Aorta (tissue), 5 donors: ENCODE data around the gene LTBP2. TPM values are rescaled to one million over a fixed set of nuclear protein-coding genes. Genes with fewer than 3 reads are reported as not detected.

Experiments used
- ATAC-seq: fragments of 200-7000 bp; cut with Tn5 transposase; one replicate; pipeline ENCODE4 v1.9.1; 2022; ENCODE audit warnings: moderate library complexity; ENCODE audit not compliant: low FRiP score
- DNase-seq, 2 donors: peaks; one replicate each; pipeline ENCODE4 v3.0.0-alpha.2; 2020
- H3K27ac ChIP-seq, 2 donors: one replicate each; pipeline ENCODE4 v1.5.1; 2013; ENCODE audit warnings: low read length in 2 of 2, mild to moderate bottlenecking in 2 of 2, moderate library complexity in 2 of 2, control low read depth in 1 of 2, inconsistent platforms in 1 of 2, low read depth in 1 of 2
- H3K27me3 ChIP-seq, 2 donors: one replicate each; pipeline ENCODE4 v1.6.1; 2013; ENCODE audit warnings: control low read depth in 1 of 2, low read length in 1 of 2, mild to moderate bottlenecking in 1 of 2, moderate library complexity in 1 of 2; ENCODE audit not compliant: insufficient read depth in 2 of 2, control insufficient read depth in 1 of 2
- H3K36me3 ChIP-seq, 2 donors: one replicate each; pipeline ENCODE4 v1.6.1; 2013; ENCODE audit warnings: control low read depth in 1 of 2, low read length in 1 of 2, mild to moderate bottlenecking in 1 of 2; ENCODE audit not compliant: insufficient read depth in 2 of 2, control insufficient read depth in 1 of 2
- H3K4me1 ChIP-seq, 2 donors: one replicate each; pipeline ENCODE4 v1.6.1; 2013; ENCODE audit warnings: low read length in 2 of 2, control low read depth in 1 of 2, mild to moderate bottlenecking in 1 of 2, moderate library complexity in 1 of 2; ENCODE audit not compliant: insufficient read depth in 2 of 2, control insufficient read depth in 1 of 2
- H3K4me3 ChIP-seq, 2 donors: one replicate each; pipeline ENCODE4 v1.5.1; 2013; ENCODE audit warnings: low read length in 2 of 2, control low read depth in 1 of 2, mild to moderate bottlenecking in 1 of 2
- H3K9me3 ChIP-seq: one replicate; pipeline ENCODE4 v1.6.1; 2013; ENCODE audit warnings: mild to moderate bottlenecking, low read length; ENCODE audit not compliant: control insufficient read depth
- whole genome bisulfite sequencing, 2 donors: extraction: QIAGEN DNeasy Blood & Tissue Kit; methylation state at CpG; one replicate each; pipeline ENCODE4 v1.1.7; 2013; 5-methylcytosine and 5-hydroxymethylcytosine counted together
- intact Hi-C, 2 donors: fragments of 100-400 bp; cut with DNase I; formaldehyde crosslinking; loops; one replicate each; pipeline versions ENCODE4 v1.14.2 to v1.15.0; 2022
- polyA plus RNA-seq, 2 donors: library from polyadenylated mRNA; stranded (reverse); fragments of 200-250 nt; gene quantifications; one replicate each; pipeline ENCODE4 v1.2.3, GENCODE V29; 2013
- total RNA-seq, 2 donors: library from RNA; stranded (reverse); fragmentation: NEBNext Ultra II Directional; extraction: Animal tissue kit (Norgen Biotek cat#: 25700); gene quantifications; one replicate each; pipeline ENCODE4 v1.2.1, GENCODE V29; 2021
- donor health status: healthy with polysubstance abuse.
- donor health status: Bipolar disorder and iron deficiency.
- donor health status: DM: no; HTN: no; CAD: no.
- donor health status: DM: no; HTN: no; CAD: no.
- donor health status: DM: yes; HTN: yes; CAD: no.

Gene LTBP2
- total and polyA plus RNA-seq, 4 donors = 40.4 to 363 (median 228) TPM

- Histone ChIP-seq H3K4me3 (no peak overlapping the region), H3K27ac (no peak overlapping the region), H3K27me3 (no peaks in the 10 kb centered on the region), H3K36me3 (peaks cover 2 to 11% of the 10 kb centered on the region in 2 donors), H3K4me1 (peaks cover 0 to 2% of the 10 kb centered on the region in 2 donors), H3K9me3 (no peaks in the 10 kb centered on the region)
- ATAC-seq (no peak), DNase-seq (no peak)
- WGBS, 2 donors = 93 to 96% methylated on average over 2 of the region's 2 CpGs
- intact Hi-C loops = no loop called here
Observed at GRCh38 chr14:74478996-74479635, 132.9 kb downstream of the LTBP2 start.

DNA sequence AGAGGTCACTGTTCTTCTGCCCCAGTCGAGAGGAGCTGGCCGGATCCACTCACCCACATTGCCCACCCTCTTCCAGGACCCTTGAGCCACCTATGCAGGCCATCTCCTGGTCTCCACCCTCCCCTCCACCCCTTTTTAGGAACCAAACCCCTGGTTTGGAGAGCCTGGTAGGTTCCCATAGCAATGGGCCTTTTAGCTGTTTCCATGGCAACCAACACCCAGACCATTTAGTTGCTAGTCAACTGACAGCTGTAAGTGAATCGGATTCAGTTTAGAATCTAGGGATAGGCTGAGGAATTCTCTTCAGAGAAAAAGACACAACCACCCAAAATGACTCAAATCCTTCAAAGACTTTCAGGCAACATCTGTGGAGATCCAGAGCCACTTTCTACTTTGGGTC, 135.4 kb downstream of the LTBP2 start:
- H3K4me3 ChIP-seq = no peak overlapping the region
- no peaks in the 10 kb centered on the region for H3K9me3 ChIP-seq
- intact Hi-C loops = no loop called here
- peaks cover 2 to 8% of the 10 kb centered on the region in 2 donors for H3K36me3 ChIP-seq
- H3K27me3 ChIP-seq = no peaks in the 10 kb centered on the region
- H3K4me1 ChIP-seq = peaks cover 0 to 2% of the 10 kb centered on the region in 2 donors
- no peak for DNase-seq
- ATAC-seq = no peak
- WGBS, 2 donors = 90 to 96% methylated on average over 3 of the region's 3 CpGs
- peak overlapping the region in 1 of 2 donors; percentile 75 for H3K27ac ChIP-seq

- Histone ChIP-seq H3K27ac (peak overlapping the region in 1 of 2 donors; percentile 75), H3K9me3 (no peaks in the 10 kb centered on the region), H3K4me3 (no peak overlapping the region), H3K4me1 (peaks cover 0 to 2% of the 10 kb centered on the region in 2 donors), H3K36me3 (peaks cover 2 to 8% of the 10 kb centered on the region in 2 donors), H3K27me3 (no peaks in the 10 kb centered on the region)
- ATAC-seq (peak; percentile 24), DNase-seq (no peak)
- 21 to 28% methylated on average over 4 of the region's 4 CpGs for WGBS, 2 donors
- intact Hi-C loops = no loop called here
Observed at GRCh38 chr14:74476107-74476506, 135.9 kb downstream of the LTBP2 start.

GRCh38 chr14:74475678-74476077, 136.4 kb downstream of the LTBP2 start:
- WGBS, 2 donors = 27 to 36% methylated on average over 3 of the region's 3 CpGs
- Histone ChIP-seq H3K27me3 (no peaks in the 10 kb centered on the region), H3K9me3 (no peaks in the 10 kb centered on the region), H3K4me1 (peaks cover 0 to 2% of the 10 kb centered on the region in 2 donors), H3K27ac (peak overlapping the region in 1 of 2 donors; percentile 14), H3K4me3 (no peak overlapping the region), H3K36me3 (peaks cover 2 to 8% of the 10 kb centered on the region in 2 donors)
- intact Hi-C loops = no loop called here
- ATAC-seq = no peak
- DNase-seq = no peak

GRCh38 chr14:74474376-74474775, 137.7 kb downstream of the LTBP2 start:
- Histone ChIP-seq H3K9me3 (no peaks in the 10 kb centered on the region), H3K36me3 (peaks cover 0 to 6% of the 10 kb centered on the region in 2 donors), H3K27ac (no peak overlapping the region), H3K4me3 (no peak overlapping the region), H3K27me3 (no peaks in the 10 kb centered on the region), H3K4me1 (peaks cover 2 to 5% of the 10 kb centered on the region in 2 donors)
- 73 to 83% methylated on average over 2 of the region's 2 CpGs for WGBS, 2 donors
- no peak for DNase-seq
- no peak for ATAC-seq
- intact Hi-C loops = no loop called here

GRCh38 chr14:74472601-74473000, 139.4 kb downstream of the LTBP2 start:
- Histone ChIP-seq H3K27ac (no peak overlapping the region), H3K27me3 (no peaks in the 10 kb centered on the region), H3K4me1 (peaks cover 2 to 5% of the 10 kb centered on the region in 2 donors), H3K4me3 (no peak overlapping the region), H3K36me3 (peaks cover 0 to 4% of the 10 kb centered on the region in 2 donors), H3K9me3 (no peaks in the 10 kb centered on the region)
- 93% methylated on average over 2 of the region's 2 CpGs for WGBS, 2 donors
- DNase-seq = no peak
- intact Hi-C loops = no loop called here
- ATAC-seq = no peak

DNA sequence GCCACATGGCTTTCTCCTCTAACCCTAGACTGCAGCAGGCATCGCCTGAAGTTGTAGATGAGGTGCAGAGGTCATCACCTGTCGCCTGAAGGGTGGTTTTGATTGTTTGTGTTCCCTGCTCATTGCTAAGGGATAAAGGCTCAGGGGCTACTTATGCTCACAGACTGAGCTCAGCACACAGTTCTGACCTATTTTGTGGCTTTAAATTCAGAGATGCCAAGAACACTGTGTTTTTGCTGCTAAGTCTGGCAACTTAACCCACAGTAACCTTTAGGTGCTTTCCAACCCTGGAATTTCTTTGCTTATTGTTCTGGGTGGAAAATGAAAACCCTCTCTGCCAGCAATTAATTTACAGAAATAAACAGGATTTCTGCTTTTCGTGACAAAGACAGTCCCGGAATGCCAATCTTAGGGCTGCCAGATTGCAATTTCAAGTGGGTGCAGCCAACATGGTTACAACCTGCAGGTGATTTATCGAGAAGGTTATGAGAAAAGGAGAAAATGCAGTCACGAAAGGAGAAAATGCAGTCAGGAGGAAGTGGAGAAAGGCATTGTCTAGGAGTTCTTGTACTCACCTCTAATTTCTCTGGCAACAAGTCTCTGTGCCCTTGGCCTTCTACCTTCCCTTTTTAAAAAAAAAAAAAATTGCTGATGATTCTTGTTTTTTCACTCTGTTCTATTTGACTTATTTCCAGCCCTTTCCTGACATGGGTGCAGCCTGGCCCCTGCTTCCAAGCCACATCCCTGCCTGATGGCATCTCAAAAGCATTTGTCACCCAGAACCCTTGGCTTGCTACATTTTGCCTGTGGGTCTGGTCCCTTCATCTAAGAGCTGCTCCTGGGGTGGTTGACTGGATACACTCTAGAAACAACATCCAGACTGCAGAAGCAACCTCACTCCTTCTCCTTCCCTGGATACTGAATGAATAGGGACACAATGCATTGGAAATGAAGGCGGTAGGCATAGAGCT, 142.2 kb downstream of the LTBP2 start:
- peak overlapping the region in 1 of 2 donors; percentile 39 for H3K27ac ChIP-seq
- intact Hi-C loops = no loop called here
- no peaks in the 10 kb centered on the region for H3K27me3 ChIP-seq
- DNase-seq (no peak), ATAC-seq (no peak)
- H3K4me1 ChIP-seq = peaks cover 0 to 5% of the 10 kb centered on the region in 2 donors
- no peak overlapping the region for H3K4me3 ChIP-seq
- no peaks in the 10 kb centered on the region for H3K36me3 ChIP-seq
- no peaks in the 10 kb centered on the region for H3K9me3 ChIP-seq
- 36 to 37% methylated on average over 7 of the region's 7 CpGs for WGBS, 2 donors

DNA sequence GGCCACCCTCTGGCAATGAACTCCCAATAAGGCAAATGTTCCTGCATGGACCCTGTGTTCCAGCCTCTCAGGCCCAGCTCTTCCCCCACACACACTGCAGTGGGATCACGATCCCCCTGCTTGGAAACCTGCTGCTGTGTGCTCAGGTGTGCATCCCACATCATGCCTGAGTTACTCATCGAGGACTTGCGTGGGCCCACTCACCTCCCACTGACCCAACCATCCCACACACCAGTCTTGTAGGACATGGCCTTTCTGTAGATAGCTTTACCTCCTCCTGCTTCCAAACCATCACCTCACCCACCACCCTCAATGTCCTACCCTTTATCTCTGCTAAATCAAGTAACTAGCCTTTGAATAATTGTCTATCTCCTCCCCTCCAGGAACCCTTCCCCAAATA, 143.5 kb downstream of the LTBP2 start:
- DNase-seq (no peak), ATAC-seq (no peak)
- H3K9me3 ChIP-seq = no peaks in the 10 kb centered on the region
- no peak overlapping the region for H3K27ac ChIP-seq
- H3K36me3 ChIP-seq = no peaks in the 10 kb centered on the region
- intact Hi-C loops = no loop called here
- no peak overlapping the region for H3K4me3 ChIP-seq
- no peaks in the 10 kb centered on the region for H3K27me3 ChIP-seq
- peaks cover 0 to 5% of the 10 kb centered on the region in 2 donors for H3K4me1 ChIP-seq
- 94 to 95% methylated on average over 3 of the region's 3 CpGs for WGBS, 2 donors
